ENCODE measurements around the gene FUT8.

The FUT8 gene

DNA sequence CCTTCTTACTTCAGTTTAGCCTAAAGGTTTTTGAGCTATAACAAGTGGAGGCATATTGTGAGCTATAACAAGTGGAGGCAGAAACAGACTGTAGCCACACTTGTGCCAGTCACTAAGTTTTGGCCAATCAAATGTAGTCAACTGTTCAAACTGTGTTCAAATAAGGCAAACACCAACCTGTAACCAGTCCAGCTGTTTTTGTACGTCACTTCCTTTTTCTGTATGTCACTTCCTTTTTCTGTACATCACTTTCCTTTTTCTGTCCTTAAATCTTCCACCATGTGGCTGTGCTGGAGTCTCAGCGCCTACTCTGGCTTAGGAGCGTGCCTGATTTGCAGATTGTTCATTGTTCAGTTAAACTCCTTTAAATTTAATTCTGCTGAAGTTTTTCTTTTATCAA, 79.7 kb downstream of the FUT8 start:
- DNase-seq (ENCODE audit: low read depth, low spot score) = no peak

- peak; percentile 54 for DNase-seq (ENCODE audit: low read depth, low spot score)
These were observed 82.7 kb downstream of the FUT8 start for GRCh38 chr14:65495196-65495595.

DNA sequence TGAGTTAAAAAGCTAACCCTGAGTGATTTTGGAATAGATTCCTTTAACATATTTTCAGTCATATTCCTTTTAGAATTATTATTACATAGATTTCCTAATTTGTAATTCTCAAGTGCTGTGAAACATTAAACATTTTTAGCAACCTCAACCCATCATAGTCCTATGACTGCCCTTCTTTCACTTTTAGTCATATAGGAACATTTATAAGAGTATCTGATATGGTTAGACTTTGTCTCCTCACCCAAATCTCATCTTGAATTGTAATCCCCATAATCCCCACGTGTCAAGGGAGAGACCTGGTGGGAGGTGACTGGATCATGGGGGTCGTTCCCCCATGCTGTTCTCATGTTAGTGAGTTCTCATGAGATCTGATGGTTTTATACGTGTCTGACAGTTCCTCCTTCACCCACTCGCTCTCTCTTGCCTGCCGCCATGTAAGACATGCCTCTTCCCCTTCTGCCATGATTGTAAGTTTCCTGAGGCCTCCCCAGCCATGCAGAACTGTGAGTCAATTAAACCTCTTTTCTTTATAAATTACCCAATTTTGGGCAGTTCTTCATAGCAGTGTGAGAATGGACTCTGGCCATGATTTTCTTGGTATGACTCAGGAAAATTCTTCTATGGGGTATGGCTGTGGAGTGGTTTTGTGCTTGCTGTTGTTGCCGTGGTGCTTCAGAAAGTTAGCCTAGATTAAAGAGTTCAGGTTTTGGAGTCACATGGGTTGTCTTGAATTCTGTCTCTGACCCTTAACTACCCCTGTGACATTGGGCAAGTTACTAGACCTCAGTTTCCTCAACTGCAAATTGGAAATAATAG, 83.9 kb downstream of the FUT8 start:
- DNase-seq (ENCODE audit: low read depth, low spot score) = peak; percentile 26

DNA sequence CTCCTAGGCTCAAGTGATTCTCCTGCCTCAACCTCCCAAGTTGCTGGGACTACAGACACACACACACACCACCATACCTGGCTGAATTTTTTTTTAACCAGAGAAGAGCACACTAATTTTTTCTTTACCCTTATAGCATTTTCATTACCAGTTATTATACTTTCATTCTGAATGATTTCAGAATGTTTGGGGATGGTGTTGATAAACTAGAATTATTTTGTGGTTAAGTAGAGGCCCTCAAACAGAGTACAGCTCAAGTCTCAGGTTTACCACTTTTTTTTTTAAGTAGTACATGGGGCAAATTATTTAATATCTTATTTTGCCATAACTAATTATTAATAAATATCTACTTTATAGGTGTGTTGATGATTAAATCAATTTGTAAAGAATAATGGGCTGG, 86.6 kb downstream of the FUT8 start:
- DNase-seq (ENCODE audit: low read depth, low spot score) = no peak

- DNase-seq (ENCODE audit: low read depth, low spot score) = no peak
These were observed 87.5 kb downstream of the FUT8 start for GRCh38 chr14:65500075-65500474.

- no peak for DNase-seq (ENCODE audit: low read depth, low spot score)
These were observed 88.8 kb downstream of the FUT8 start for GRCh38 chr14:65501328-65501727.

DNA sequence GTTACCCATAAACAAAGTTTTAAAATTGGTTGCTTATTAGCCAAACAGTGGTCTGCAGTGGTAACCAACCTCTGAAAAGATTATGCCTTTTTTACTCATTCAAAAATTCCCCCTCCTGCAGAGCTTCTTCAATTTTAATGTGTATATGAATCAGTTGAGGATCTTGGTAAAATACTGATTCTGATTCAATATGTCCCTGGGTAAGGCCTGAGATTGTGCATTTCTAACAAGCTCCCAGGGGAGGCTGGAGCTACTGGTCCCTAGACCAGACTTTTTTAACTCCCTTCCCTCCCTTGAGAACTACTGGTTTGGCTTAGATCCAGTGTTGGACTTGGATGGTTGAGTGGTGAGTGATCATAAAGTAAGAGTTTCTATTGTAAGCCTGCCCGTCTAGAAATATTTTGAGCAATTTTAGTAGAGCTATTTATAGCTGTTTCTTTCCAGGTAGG, 90.2 kb downstream of the FUT8 start:
- DNase-seq (ENCODE audit: low read depth, low spot score) = peak; percentile 79

- DNase-seq (ENCODE audit: low read depth, low spot score) = no peak
These were observed 91.2 kb downstream of the FUT8 start for GRCh38 chr14:65503771-65504170.

- peak; percentile 14 for DNase-seq (ENCODE audit: low read depth, low spot score)
These were observed 94.3 kb downstream of the FUT8 start for GRCh38 chr14:65506801-65507200.

DNA sequence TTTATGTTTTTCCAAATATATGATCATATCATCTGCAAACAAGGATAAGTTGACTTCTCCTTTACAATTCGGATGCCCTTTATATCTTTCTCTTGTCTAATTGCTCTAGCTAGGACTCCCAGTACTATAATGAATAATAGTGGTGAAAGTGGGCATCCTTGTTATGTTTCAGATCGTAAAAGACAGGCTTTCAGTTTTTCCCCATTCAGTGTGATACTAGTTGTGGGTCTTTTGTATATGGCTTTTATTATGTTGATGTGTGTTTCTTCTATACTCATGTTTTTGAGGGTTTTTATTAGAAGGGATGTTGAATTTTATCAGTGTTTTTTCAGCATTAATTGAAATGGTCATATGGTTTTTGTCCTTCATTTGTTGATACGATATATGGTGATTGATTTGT, 97.3 kb downstream of the FUT8 start:
- no peak for DNase-seq (ENCODE audit: low read depth, low spot score)

DNA sequence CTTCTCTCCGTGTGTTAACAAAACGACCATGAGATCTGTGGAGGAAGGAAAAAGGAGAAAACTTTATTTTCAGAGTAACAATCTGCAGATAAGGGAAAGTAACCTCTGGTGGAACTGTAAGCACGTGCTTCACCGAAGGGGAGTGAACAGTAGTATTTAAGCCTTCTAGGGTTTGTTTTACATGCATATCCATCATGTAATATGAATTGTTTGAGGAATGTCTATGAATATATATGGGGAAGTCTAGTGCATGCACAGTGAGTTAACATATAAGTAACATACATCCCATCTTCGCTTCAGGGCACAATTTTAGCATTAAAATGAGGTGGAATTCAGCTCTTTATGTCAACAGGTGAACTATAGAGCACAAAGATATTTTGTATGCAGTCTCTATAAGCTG, 101.1 kb downstream of the FUT8 start:
- DNase-seq (ENCODE audit: low read depth, low spot score) = no peak

- no peak for DNase-seq (ENCODE audit: low read depth, low spot score)
These were observed 105.4 kb downstream of the FUT8 start for GRCh38 chr14:65517635-65518542.

DNA sequence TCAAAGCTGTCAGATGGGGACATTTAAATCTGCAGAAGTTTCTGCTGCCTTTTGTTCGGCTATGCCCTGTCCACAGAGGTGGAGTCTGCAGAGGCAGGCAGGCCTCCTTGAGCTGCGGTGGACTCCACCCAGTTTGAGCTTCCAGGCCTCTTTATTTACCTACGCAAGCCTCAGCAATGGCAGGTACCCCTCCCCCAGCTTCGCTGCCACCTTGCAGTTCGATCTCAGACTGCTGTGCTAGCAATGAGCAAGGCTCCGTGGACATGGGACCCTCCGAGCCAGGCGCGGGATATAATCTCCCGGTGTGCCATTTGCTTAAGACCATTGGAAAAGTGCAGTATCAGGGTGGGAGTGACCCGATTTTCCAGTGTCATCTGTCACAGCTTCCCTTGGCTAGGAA, 115.5 kb downstream of the FUT8 start:
- DNase-seq (ENCODE audit: low read depth, low spot score) = no peak

DNA sequence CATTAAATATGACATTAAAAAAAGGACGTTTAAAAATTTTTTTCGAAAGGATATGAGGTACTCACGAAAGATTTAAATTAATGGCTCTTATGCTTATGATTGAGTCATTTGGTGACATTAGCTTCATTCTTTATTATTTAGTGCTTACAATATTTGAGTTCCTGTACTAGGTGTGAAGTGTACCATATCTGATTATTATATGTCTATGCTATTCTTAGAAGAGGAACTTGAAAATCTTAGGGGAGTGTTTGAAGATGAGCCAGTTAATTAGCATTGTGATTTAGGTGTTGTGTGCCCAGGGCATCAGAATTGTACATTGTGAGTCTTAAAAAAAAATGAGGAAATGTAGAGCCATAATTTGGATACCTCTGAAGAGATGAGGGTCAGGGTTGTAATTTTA, 118.6 kb downstream of the FUT8 start:
- DNase-seq (ENCODE audit: low read depth, low spot score) = no peak

GRCh38 chr14:65533736-65534404, 121.3 kb downstream of the FUT8 start:
- DNase-seq (ENCODE audit: low read depth, low spot score) = no peak

DNA sequence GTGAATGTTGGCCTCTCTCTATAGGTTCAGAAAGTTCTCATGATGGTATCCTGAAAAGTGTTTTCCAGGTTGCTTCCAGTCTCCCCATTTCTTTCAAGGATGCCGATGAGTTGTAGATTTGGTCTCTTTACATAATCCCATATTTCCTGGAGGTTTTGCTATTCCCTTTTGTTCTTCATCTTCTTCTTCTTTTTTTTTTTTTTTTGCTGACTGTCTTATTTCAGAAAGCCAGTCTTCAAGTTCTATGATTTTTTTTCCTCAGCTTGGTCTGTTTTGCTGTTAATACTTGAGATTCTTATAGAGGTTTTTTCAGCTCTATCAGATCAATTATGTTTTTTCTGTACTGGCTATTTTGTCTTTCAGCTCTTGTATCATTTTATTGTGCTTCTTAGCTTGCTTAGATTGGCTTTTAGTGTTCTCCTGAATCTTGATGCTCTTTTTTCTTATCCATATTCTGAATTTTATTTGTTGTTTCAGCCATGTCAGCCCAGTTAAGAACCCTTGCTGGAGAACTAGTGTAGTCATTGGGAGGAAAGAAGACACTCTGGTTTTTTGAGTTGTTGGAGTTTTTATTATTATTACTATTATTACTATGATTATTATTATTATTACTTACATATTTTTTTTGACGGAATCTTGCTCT, 124.4 kb downstream of the FUT8 start:
- DNase-seq (ENCODE audit: low read depth, low spot score) = no peak

GRCh38 chr14:65548878-65549277, 136.3 kb downstream of the FUT8 start:
- no peak for DNase-seq (ENCODE audit: low read depth, low spot score)

DNA sequence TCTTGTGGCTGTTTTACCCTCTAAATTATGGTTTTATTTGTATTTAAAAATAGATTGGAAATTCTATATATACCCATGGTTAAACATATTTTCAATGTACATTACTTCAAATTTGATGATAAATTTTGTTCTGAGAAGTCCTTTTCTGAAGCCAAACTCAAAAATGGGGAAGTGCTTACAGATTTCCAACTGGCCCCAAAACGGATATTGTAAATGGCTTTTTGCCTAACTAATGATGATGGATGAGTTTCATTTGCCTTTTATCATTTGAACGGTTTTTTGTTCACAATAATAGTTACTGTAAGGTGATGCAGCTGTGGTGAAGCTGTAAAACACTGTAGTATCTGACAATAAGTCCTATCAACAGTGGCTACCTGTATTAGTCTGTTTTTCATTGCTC, 136.9 kb downstream of the FUT8 start:
- no peak for DNase-seq (ENCODE audit: low read depth, low spot score)

DNA sequence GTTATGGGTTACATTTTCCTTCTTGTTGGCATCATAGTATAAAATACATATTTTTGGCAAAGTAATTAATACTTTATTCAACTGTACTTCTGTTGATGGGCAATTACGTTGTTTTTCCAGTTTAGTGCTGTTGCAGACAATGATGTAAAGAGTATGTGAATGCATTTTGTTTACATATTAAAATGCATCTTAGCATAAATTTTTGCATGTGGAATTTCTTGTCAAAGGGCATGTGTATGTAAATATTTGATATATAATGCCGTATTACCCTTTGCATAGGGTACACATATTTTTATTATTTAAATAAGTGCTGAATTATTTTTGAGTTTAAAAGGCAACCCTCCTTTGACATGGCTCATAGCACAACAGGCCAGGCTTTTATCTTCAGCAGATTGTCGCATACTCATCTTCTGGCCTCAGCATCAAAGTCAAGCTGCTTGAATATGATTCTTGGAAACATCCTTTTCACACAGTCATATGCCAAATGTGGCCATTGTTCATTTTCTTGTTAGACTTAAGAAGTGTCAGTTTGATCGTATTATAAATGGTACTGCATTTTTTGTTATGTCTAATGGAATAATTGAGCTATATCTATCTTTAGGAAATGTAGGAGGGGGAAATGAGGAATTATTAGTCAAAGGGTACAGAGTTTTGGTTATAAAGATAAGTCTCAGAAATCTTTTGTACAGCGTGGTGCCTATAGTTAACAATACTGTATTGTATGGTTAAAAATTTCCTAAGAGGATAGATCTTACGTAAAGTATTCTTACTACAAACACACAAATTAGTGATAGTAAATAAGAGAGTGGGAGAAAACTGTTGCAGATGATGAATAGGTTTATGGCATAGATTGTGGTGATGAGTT, 138.5 kb downstream of the FUT8 start:
- DNase-seq (ENCODE audit: low read depth, low spot score) = no peak

GRCh38 chr14:65552724-65553123, 140.2 kb downstream of the FUT8 start:
- no peak for DNase-seq (ENCODE audit: low read depth, low spot score)

- DNase-seq (ENCODE audit: low read depth, low spot score) = no peak
These were observed 142.3 kb downstream of the FUT8 start for GRCh38 chr14:65554837-65555236.

Measured in astrocyte of the hippocampus (primary cell).